Neuronal stem cell (in vitro differentiated cells): ENCODE measurements around the gene FSCN2.

ENCODE experiments used
- DNase-seq: peaks from one replicate; pipeline ENCODE4 v3.0.0-alpha.2; 2013; ENCODE audit warnings: low spot score
- H2AFZ ChIP-seq: one replicate; pipeline ENCODE4 v1.6.1; 2013; ENCODE audit warnings: mild to moderate bottlenecking, low read length, inconsistent platforms
- H2AK5ac ChIP-seq: 2 replicates; pipeline ENCODE4 v1.6.1; 2013; ENCODE audit warnings: low read depth, mild to moderate bottlenecking, inconsistent platforms, low read length, moderate library complexity, mixed read lengths
- H2BK120ac ChIP-seq: 2 replicates; pipeline ENCODE4 v1.6.1; 2013; ENCODE audit warnings: low read depth, mild to moderate bottlenecking, inconsistent platforms, low read length, moderate library complexity, mixed read lengths
- H2BK12ac ChIP-seq: one replicate; pipeline ENCODE4 v1.6.1; 2013; ENCODE audit warnings: low read length, inconsistent platforms
- H2BK15ac ChIP-seq: 2 replicates; pipeline ENCODE4 v1.6.1; 2013; ENCODE audit warnings: mild to moderate bottlenecking, low read length, inconsistent platforms, mixed read lengths
- H2BK5ac ChIP-seq: one replicate; pipeline ENCODE4 v1.6.1; 2013; ENCODE audit warnings: inconsistent platforms, mild to moderate bottlenecking, low read length, moderate library complexity
- H3K14ac ChIP-seq: one replicate; pipeline ENCODE4 v1.6.1; 2013; ENCODE audit warnings: low read length, inconsistent platforms
- H3K18ac ChIP-seq: 2 replicates; pipeline ENCODE4 v1.6.1; 2013; ENCODE audit warnings: low read length, inconsistent platforms
- H3K23ac ChIP-seq: 2 replicates; pipeline ENCODE4 v1.6.1; 2013; ENCODE audit warnings: low read depth, mild to moderate bottlenecking, mixed read lengths, low read length, inconsistent platforms; ENCODE audit not compliant: poor library complexity
- H3K27ac ChIP-seq: replicated peaks from 3 replicates; pipeline ENCODE4 v1.5.1; 2013; ENCODE audit warnings: low read length, inconsistent platforms
- H3K27me3 ChIP-seq, 3 experiments: 2 replicates each; pipeline ENCODE4 v1.6.1; 2013; ENCODE audit warnings: low read length in 3 of 3, mild to moderate bottlenecking in 2 of 3, inconsistent platforms in 1 of 3, low read depth in 1 of 3, mixed read lengths in 1 of 3, moderate library complexity in 1 of 3; ENCODE audit not compliant: control insufficient read depth in 3 of 3, insufficient read depth in 3 of 3
- H3K36me3 ChIP-seq, 2 donors: replicated peaks in 1 of 2; 2 replicates each; pipeline ENCODE4 v1.6.1; 2013; ENCODE audit warnings: low read length in 2 of 2; ENCODE audit not compliant: control insufficient read depth in 2 of 2, insufficient read depth in 2 of 2
- H3K4ac ChIP-seq: 2 replicates; pipeline ENCODE4 v1.6.1; 2013; ENCODE audit warnings: inconsistent platforms, mild to moderate bottlenecking, low read length, moderate library complexity
- H3K4me1 ChIP-seq, 2 donors: 1 replicate in 1 of 2; 2 replicates in 1 of 2; pipeline ENCODE4 v1.6.1; 2013; ENCODE audit warnings: low read length in 2 of 2, low read depth in 1 of 2; ENCODE audit not compliant: control insufficient read depth in 2 of 2, insufficient read depth in 1 of 2
- H3K4me2 ChIP-seq: one replicate; pipeline ENCODE4 v1.6.1; 2013; ENCODE audit warnings: mild to moderate bottlenecking, low read length, inconsistent platforms; ENCODE audit not compliant: insufficient read depth, poor library complexity, severe bottlenecking
- H3K4me3 ChIP-seq, 2 donors: 2 replicates each; pipeline ENCODE4 v1.5.1; 2013; ENCODE audit warnings: low read length in 2 of 2, mild to moderate bottlenecking in 2 of 2, inconsistent platforms in 1 of 2, moderate library complexity in 1 of 2
- H3K79me1 ChIP-seq: one replicate; pipeline ENCODE4 v1.6.1; 2013; ENCODE audit warnings: low read depth, mild to moderate bottlenecking, inconsistent platforms, low read length, moderate library complexity
- H3K9ac ChIP-seq: one replicate; pipeline ENCODE4 v1.6.1; 2013; ENCODE audit warnings: mild to moderate bottlenecking, low read depth, low read length, inconsistent platforms; ENCODE audit not compliant: poor library complexity
- H3K9me3 ChIP-seq, 2 donors: replicated peaks in 1 of 2; 2 replicates each; pipeline versions ENCODE3 to v1.6.1; 2013; ENCODE audit warnings: low read length in 2 of 2, mild to moderate bottlenecking in 2 of 2, inconsistent platforms in 1 of 2, low read depth in 1 of 2, mixed read lengths in 1 of 2, moderate library complexity in 1 of 2; ENCODE audit not compliant: control insufficient read depth in 2 of 2, insufficient read depth in 1 of 2
- H4K8ac ChIP-seq: one replicate; pipeline ENCODE4 v1.6.1; 2013; ENCODE audit warnings: low read depth, mild to moderate bottlenecking, inconsistent platforms, low read length, moderate library complexity
- H4K91ac ChIP-seq: one replicate; pipeline ENCODE4 v1.6.1; 2013; ENCODE audit warnings: low read length, low read depth, mild to moderate bottlenecking, inconsistent platforms; ENCODE audit not compliant: poor library complexity
- WGBS, 2 donors: extraction: QIAGEN DNeasy Blood & Tissue Kit; methylation state at CpG; one replicate each; pipeline ENCODE4 v1.1.7; 2013; ENCODE audit warnings: missing lambda C conversion rate in 2 of 2, mixed read lengths in 1 of 2; ENCODE audit not compliant: insufficient read length in 2 of 2, insufficient replicate concordance in 1 of 2; ENCODE audit errors: extremely low coverage in 2 of 2; 5-methylcytosine and 5-hydroxymethylcytosine counted together

The FSCN2 gene

DNA sequence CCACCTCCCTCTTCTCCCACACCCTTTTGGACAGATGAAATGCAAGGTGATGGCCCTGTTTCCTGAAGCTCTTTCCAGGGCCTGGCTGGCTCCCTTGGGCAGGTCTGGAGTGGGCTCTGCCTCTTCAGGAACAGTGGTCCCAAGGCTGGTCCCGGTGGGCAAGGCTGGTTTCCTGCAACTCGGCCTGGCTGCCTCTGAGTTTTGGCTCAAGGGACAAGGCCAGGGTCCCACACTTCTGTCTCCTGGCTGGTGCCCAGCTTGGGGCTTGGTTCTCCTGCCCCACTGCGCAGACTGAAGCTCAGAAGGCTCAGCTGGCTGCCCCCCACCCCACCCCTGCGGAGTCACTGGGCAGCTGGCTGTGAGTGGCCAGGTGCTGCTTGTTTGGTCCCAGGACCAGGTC lies 11.7 kb upstream of the FSCN2 start:
- peak overlapping the region in 1 of 2 donors; percentile 95 for H3K4me3 ChIP-seq
- no peak overlapping the region for H2BK5ac ChIP-seq
- H3K9ac ChIP-seq, result no peak overlapping the region
- H3K36me3 ChIP-seq, result peaks cover 5 to 8% of the 10 kb centered on the region in 2 donors
- peak overlapping the region; percentile 82 for H3K14ac ChIP-seq
- H3K4ac ChIP-seq, result no peak overlapping the region
- no peak overlapping the region for H3K4me2 ChIP-seq
- H2AFZ ChIP-seq, result no peak overlapping the region
- H3K4me1 ChIP-seq, result peaks cover 21 to 29% of the 10 kb centered on the region in 2 donors
- H3K9me3 ChIP-seq, result no peaks in the 10 kb centered on the region
- H3K18ac ChIP-seq, result no peak overlapping the region
- DNase-seq, result no peak
- no peak overlapping the region for H4K91ac ChIP-seq
- H3K27me3 ChIP-seq, result peaks cover 0 to 37% (median 14%) of the 10 kb centered on the region in 3 experiments
- no peak overlapping the region for H3K23ac ChIP-seq
- no peak overlapping the region for H2BK120ac ChIP-seq
- H2AK5ac ChIP-seq, result peak overlapping the region; percentile 90
- H4K8ac ChIP-seq, result no peak overlapping the region
- no peak overlapping the region for H2BK15ac ChIP-seq
- peak overlapping the region; percentile 2 for H2BK12ac ChIP-seq
- WGBS, 2 donors, result no CpG with 5 or more reads among the region's 4 CpGs
- no peak overlapping the region for H3K27ac ChIP-seq
- H3K79me1 ChIP-seq, result peaks cover 18% of the 10 kb centered on the region

DNA sequence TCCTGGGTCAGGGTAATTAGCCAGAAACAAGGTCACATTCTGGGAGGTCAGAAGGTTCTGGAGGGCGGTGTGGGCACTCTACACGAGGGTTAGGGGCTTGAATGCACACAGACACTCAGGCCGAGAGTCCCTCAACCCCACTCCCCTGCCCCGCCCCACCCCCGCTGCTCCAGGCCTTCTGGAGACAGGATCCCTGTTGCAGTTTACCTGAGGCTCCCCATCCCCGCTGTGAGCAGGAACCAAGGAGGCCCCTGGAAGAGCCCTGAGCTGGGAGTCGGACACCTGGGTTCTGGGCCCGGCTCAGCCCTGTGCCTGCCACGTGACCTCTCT lies 11.2 kb upstream of the FSCN2 start:
- no peak overlapping the region for H2BK12ac ChIP-seq
- no peak overlapping the region for H3K14ac ChIP-seq
- H3K36me3 ChIP-seq, result peaks cover 0 to 3% of the 10 kb centered on the region in 2 donors
- no peak overlapping the region for H3K9ac ChIP-seq
- H3K79me1 ChIP-seq, result peaks cover 13% of the 10 kb centered on the region
- H3K4ac ChIP-seq, result no peak overlapping the region
- no peak overlapping the region for H3K4me2 ChIP-seq
- H3K18ac ChIP-seq, result peak overlapping the region; percentile 17
- peak overlapping the region; percentile 6 for H3K23ac ChIP-seq
- H4K8ac ChIP-seq, result no peak overlapping the region
- peaks cover 21 to 29% of the 10 kb centered on the region in 2 donors for H3K4me1 ChIP-seq
- H3K27ac ChIP-seq, result no peak overlapping the region
- no CpG with 5 or more reads among the region's 9 CpGs for WGBS, 2 donors
- no peaks in the 10 kb centered on the region for H3K9me3 ChIP-seq
- no peak overlapping the region for H2BK120ac ChIP-seq
- DNase-seq, result no peak
- H4K91ac ChIP-seq, result no peak overlapping the region
- no peak overlapping the region for H2BK15ac ChIP-seq
- peaks cover 0 to 37% (median 14%) of the 10 kb centered on the region in 3 experiments for H3K27me3 ChIP-seq
- H2AFZ ChIP-seq, result no peak overlapping the region
- H2AK5ac ChIP-seq, result peak overlapping the region; percentile 46
- H2BK5ac ChIP-seq, result peak overlapping the region; percentile 39
- no peak overlapping the region for H3K4me3 ChIP-seq

GRCh38 chr17:81517339-81518112 lies 10.7 kb upstream of the FSCN2 start:
- Histone ChIP-seq H3K27me3 (peaks cover 0 to 41% (median 14%) of the 10 kb centered on the region in 3 experiments), H3K4ac (peak overlapping the region; percentile 66), H2BK15ac (no peak overlapping the region), H2AFZ (no peak overlapping the region), H3K14ac (no peak overlapping the region), H4K8ac (no peak overlapping the region), H3K4me3 (no peak overlapping the region), H2BK5ac (peak overlapping the region; percentile 39), H3K9me3 (no peaks in the 10 kb centered on the region), H4K91ac (no peak overlapping the region), H3K23ac (peak overlapping the region; percentile 6), H2BK120ac (no peak overlapping the region), H3K4me2 (no peak overlapping the region), H3K18ac (peak overlapping the region; percentile 17), H2BK12ac (no peak overlapping the region), H2AK5ac (peak overlapping the region; percentile 58), H3K79me1 (peaks cover 12% of the 10 kb centered on the region), H3K9ac (no peak overlapping the region), H3K27ac (no peak overlapping the region), H3K36me3 (no peaks in the 10 kb centered on the region), H3K4me1 (peaks cover 21 to 26% of the 10 kb centered on the region in 2 donors)
- DNase-seq, result no peak
- WGBS, 2 donors, result no CpG with 5 or more reads among the region's 24 CpGs

DNA sequence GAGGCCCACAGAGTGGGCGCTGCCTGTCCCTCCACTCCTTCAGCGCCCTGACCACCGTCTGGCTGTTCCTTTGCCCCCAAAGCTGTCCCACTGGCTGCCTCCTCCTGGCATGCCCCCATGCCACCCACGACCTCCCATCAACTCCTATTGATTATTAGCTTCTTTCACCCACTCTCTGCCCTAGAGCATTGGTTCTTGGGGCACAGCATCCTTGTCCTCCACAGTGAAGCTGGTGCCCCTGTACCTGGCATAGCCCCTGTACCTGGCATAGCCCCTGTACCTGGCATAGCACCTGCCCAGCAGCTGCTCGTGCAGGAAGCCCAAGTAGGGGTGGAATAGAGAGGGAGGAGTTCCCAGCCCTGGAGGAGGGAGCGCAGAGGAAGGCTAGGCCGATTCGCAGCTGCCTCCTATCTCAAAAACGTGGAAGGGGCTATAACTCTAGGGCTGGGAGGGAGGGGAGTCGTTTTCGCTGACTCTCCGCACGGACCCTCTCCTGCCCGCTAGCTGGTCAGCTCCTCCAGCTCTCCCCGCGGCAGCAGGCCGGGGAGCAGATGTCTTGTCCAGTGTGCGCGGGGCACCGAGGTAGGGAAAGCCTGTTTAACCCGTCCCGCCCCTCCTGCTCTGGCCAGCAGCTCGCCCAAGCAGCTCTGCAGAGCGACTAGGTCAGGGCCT lies 9.9 kb upstream of the FSCN2 start:
- H3K23ac ChIP-seq, result peak overlapping the region; percentile 97
- H2AK5ac ChIP-seq, result peak overlapping the region; percentile 94
- peak overlapping the region; percentile 44 for H3K9ac ChIP-seq
- peaks cover 12% of the 10 kb centered on the region for H3K79me1 ChIP-seq
- H3K4ac ChIP-seq, result no peak overlapping the region
- H3K9me3 ChIP-seq, result no peaks in the 10 kb centered on the region
- no peaks in the 10 kb centered on the region for H3K36me3 ChIP-seq
- peak overlapping the region; percentile 77 for H3K18ac ChIP-seq
- H3K4me3 ChIP-seq, result no peak overlapping the region
- H4K8ac ChIP-seq, result no peak overlapping the region
- no peak overlapping the region for H2BK12ac ChIP-seq
- H2BK120ac ChIP-seq, result no peak overlapping the region
- peaks cover 0 to 43% (median 14%) of the 10 kb centered on the region in 3 experiments for H3K27me3 ChIP-seq
- H2BK5ac ChIP-seq, result no peak overlapping the region
- H3K4me1 ChIP-seq, result peaks cover 23 to 32% of the 10 kb centered on the region in 2 donors
- no peak overlapping the region for H2AFZ ChIP-seq
- H4K91ac ChIP-seq, result no peak overlapping the region
- peak overlapping the region; percentile 47 for H3K14ac ChIP-seq
- no peak overlapping the region for H3K27ac ChIP-seq
- H2BK15ac ChIP-seq, result no peak overlapping the region
- DNase-seq, result no peak
- WGBS, 2 donors, result no CpG with 5 or more reads among the region's 24 CpGs
- peak overlapping the region; percentile 69 for H3K4me2 ChIP-seq
